KBM-7 (cell line): ENCODE measurements around the gene NFIB.

ENCODE experiments used
- DNase-seq: peaks from one replicate; pipeline ENCODE4 v3.0.0-alpha.2; 2015
- in situ Hi-C: fragments of 300-500 bp; cut with MboI; formaldehyde crosslinking; loops from 2 replicates; pipeline ENCODE4 v1.14.3; 2020; ENCODE audit warnings: low sequenced_read_pairs, low pct_unique_long_range_greater_than_20kb, mixed read lengths

NFIB gene

DNA sequence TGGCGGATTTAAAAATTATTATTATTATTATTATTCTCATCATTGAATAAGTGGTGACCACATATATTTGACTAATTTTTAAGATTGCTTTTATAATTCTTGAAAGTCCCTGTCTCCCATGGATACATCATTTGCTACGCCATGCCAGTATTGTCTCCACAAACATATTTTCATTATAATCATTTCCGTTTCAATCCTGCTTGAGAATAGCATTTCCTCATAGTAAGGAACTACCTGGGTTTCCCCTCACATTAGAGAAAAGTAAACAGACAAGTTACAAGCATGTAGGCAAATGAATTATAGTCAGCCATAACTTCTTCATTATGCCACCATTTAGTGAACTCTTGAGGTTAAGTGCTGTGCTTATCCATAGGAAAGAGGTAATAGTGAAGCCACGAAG lies 276.6 kb downstream of the NFIB start:
- in situ Hi-C loops, result no loop called here
- DNase-seq, result no peak

DNA sequence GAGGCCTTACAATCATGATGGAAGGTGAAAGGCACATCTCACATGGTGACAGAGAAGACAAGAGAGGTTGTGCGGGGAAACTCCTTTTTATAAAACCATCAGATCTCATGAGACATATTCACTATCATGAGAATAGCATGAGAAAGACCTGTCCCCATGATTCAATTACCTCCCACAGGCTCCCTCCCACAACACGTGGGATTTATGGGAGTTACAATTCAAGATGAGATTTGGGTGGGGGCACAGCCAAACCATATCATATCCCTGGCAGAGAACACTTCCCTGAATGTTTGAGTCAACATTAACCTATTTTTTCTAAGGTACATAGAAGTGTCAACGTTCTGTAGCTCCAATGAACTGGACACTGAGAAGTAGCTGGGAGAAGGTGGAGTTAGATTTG lies 280.9 kb downstream of the NFIB start:
- no peak for DNase-seq
- in situ Hi-C loops, result no loop called here
